Activated B cell treated with CpG ODN at 0.5 μM for 24 hours (primary cell): ENCODE measurements around the gene CDKN3. TPM values are rescaled to one million over a fixed set of nuclear protein-coding genes. Genes with fewer than 3 reads are reported as not detected.
"Not testable (repeated sequence)": the region's sequence is repeated elsewhere in the genome, so short reads cannot be mapped to it uniquely, and the experiment has no call there.

Experiments used
- ATAC-seq: fragments of 200-7000 bp; cut with Tn5 transposase; one replicate; pipeline ENCODE4 v1.10.0; 2021; ENCODE audit warnings: low read depth, mild to moderate bottlenecking, moderate library complexity
- CTCF ChIA-PET: fragments of 350-600 bp; sonication (Branson Sonifier 250); formaldehyde crosslinking; loops from one replicate; lab custom pipeline; 2021; ENCODE audit warnings: antibody characterized with exemption; lab: Charles Lee
- POLR2A ChIA-PET: fragments of 350-600 bp; sonication (Branson Sonifier 250); formaldehyde crosslinking; loops from one replicate; lab custom pipeline; 2021; ENCODE audit warnings: antibody characterized with exemption; lab: Charles Lee
- DNase-seq: peaks from one replicate; pipeline ENCODE4 v3.0.0; 2022
- H3K27ac Mint-ChIP-seq: one replicate; pipeline ENCODE4 v1.8.0; 2020; ENCODE audit warnings: mixed read lengths
- H3K27me3 Mint-ChIP-seq: one replicate; pipeline ENCODE4 v1.8.0; 2021; ENCODE audit warnings: mixed read lengths
- H3K36me3 Mint-ChIP-seq: one replicate; pipeline ENCODE4 v1.8.0; 2021; ENCODE audit warnings: low read depth, mixed read lengths
- H3K4me1 Mint-ChIP-seq: one replicate; pipeline ENCODE4 v1.8.0; 2021; ENCODE audit warnings: mixed read lengths
- H3K4me3 Mint-ChIP-seq: one replicate; pipeline ENCODE4 v1.8.0; 2020; ENCODE audit warnings: mild to moderate bottlenecking, mixed read lengths
- H3K9me3 Mint-ChIP-seq: one replicate; pipeline ENCODE4 v1.8.0; 2020; ENCODE audit warnings: mixed read lengths
- CTCF ChIP-seq: fragments of 200-600 bp; IDR thresholded peaks from one replicate; pipeline ENCODE4 v1.8.0; 2022; ENCODE audit warnings: antibody characterized with exemption, mild to moderate bottlenecking
- intact Hi-C: fragments of 100-400 bp; cut with micrococcal nuclease; formaldehyde crosslinking; loops from one replicate; pipeline ENCODE4 v1.15.1; 2024
- total RNA-seq: library from RNA; stranded (reverse); gene quantifications from 2 replicates; pipeline ENCODE4 v1.2.3, GENCODE V29; 2022

Gene CDKN3
- total RNA-seq, 1 donor from 2014 or later: 0.91 TPM

DNA sequence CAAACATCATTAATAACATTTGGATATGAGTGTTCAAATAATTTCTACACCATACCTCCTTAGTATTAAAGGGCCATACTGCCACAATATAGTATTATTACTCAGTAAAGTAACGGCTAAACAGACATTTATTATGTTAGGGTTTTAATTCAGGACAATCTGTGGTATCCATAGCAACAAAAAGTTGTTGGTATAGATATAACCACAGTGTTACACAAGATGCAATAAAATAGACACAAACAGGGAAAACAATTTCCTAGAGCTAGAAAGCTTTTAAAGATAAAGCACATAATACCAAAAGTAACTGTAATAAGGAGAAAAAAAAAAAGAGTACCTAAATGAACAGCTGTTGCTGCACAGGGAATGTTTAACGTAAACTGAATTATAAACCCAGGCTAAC is 28.3 kb downstream of the CDKN3 start:
- no peaks in the 10 kb centered on the region for H3K9me3 Mint-ChIP-seq
- H3K4me1 Mint-ChIP-seq: peaks cover 4% of the 10 kb centered on the region
- no peak for TF ChIP-seq CTCF
- intact Hi-C loops: no loop called here
- CTCF ChIA-PET: no interaction called here
- POLR2A ChIA-PET: interaction anchor here (0.6 kb wide), 1 partner anchor 52 kb away, joined by 3 read pairs; no protein-coding TSS in a partner anchor
- peaks cover 54% of the 10 kb centered on the region for H3K36me3 Mint-ChIP-seq
- ATAC-seq (no peak), DNase-seq (no peak)
- H3K27me3 Mint-ChIP-seq: no peaks in the 10 kb centered on the region
- H3K4me3 Mint-ChIP-seq: no peak overlapping the region
- H3K27ac Mint-ChIP-seq: no peak overlapping the region

DNA sequence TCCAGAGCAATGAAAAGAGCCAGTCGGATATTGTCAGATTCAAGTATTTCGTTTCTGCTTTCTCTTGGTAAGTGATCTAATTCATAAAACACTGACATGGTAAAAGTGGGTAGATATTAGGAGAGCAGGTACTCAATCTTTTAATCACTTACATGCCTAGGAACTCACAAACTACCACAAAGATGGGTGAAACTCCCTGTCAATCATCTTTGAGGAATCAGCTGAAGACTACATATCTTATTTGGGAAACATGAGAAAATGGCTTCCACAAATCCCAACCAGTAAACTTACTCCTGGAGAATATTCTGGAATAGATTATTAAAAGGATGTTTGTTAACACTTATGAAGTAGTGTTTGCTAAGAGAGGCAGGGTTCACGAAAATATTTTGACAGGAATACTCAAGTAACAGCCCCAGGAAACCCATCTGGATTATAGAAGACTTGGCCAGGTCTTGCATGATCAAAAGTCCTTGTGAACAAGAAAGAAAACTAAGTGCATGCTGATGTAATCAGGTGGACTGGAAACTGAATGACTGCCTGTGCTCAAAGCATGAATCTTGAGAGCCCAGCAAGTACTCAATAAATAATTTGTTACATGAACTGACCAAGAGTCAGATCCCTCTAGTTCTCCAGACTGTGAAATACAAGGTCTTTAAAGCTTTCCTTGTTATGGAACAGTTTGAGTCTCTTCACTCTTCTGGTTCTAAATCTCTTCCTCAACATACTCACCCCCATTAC is 28.9 kb downstream of the CDKN3 start:
- Mint-ChIP-seq H3K4me3 (no peak overlapping the region), H3K9me3 (no peaks in the 10 kb centered on the region), H3K27ac (no peak overlapping the region), H3K27me3 (no peaks in the 10 kb centered on the region), H3K4me1 (peaks cover under 1% of the 10 kb centered on the region), H3K36me3 (peaks cover 60% of the 10 kb centered on the region)
- ChIA-PET POLR2A (interaction anchor here (0.6 kb wide), 1 partner anchor 52 kb away, joined by 3 read pairs; no protein-coding TSS in a partner anchor), CTCF (no interaction called here)
- ATAC-seq (no peak), DNase-seq (no peak)
- no peak for TF ChIP-seq CTCF
- intact Hi-C loops: no loop called here

DNA sequence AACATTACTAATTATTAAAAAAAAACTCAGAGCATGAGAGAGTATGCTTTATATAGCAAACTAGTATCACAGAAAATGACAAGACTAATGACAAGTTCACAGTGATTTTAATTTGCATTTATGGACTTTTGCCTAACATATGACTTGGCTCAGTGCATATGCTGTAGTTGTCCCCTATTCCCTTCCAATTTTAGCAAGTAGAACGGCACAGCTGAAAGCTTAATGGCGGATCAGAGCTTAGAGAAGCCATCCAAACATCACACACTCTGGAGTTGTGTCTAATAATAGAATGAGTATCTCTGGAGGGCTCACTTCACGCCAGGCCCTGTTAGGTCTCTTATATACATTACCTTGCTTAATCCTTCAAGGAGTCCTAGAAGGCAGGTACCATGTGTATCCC is 31.1 kb downstream of the CDKN3 start:
- Mint-ChIP-seq H3K4me3 (no peak overlapping the region), H3K27me3 (no peaks in the 10 kb centered on the region)
- POLR2A ChIA-PET: no interaction called here

GRCh38 chr14:54428527-54428926 is 31.7 kb downstream of the CDKN3 start:
- intact Hi-C loops: no loop called here
- ATAC-seq (no peak), DNase-seq (no peak)
- Mint-ChIP-seq H3K27me3 (no peaks in the 10 kb centered on the region), H3K9me3 (no peaks in the 10 kb centered on the region), H3K4me1 (peaks cover 1% of the 10 kb centered on the region), H3K36me3 (peaks cover 82% of the 10 kb centered on the region), H3K27ac (no peak overlapping the region), H3K4me3 (no peak overlapping the region)
- ChIA-PET CTCF (no interaction called here), POLR2A (no interaction called here)
- no peak for TF ChIP-seq CTCF

More for the DNA sequence above, 31.1 kb downstream of the CDKN3 start:
- DNase-seq: no peak
- Mint-ChIP-seq H3K9me3 (no peaks in the 10 kb centered on the region), H3K36me3 (peaks cover 77% of the 10 kb centered on the region), H3K4me1 (peaks cover 1% of the 10 kb centered on the region), H3K27ac (no peak overlapping the region)
- no peak for ATAC-seq
- CTCF ChIA-PET: no interaction called here
- intact Hi-C loops: no loop called here
- TF ChIP-seq CTCF: no peak

GRCh38 chr14:54435500-54435981 is 38.7 kb downstream of the CDKN3 start:
- CTCF ChIA-PET: interaction anchor here (1.2 to 1.6 kb wide), 2 partner anchors 11 to 128 kb away, joined by 3 read pairs; no protein-coding TSS in a partner anchor
- POLR2A ChIA-PET: interaction anchor here (0.6 to 1.5 kb wide), 4 partner anchors 39 to 74 kb away, joined by 3 to 4 read pairs (median 3); partner anchors contain the start of genes CDKN3, CGRRF1 and GMFB

GRCh38 chr14:54437954-54438353 is 41.1 kb downstream of the CDKN3 start:
- H3K9me3 Mint-ChIP-seq, ATAC-seq, CTCF ChIA-PET, H3K4me3 Mint-ChIP-seq, POLR2A ChIA-PET, DNase-seq, H3K27me3 Mint-ChIP-seq: not testable (repeated sequence)
- H3K27ac Mint-ChIP-seq: peak overlapping the region; percentile 41
- intact Hi-C loops: loop anchor here (1.0 kb wide), 1 partner anchor 42 kb away; no protein-coding TSS in a partner anchor
- H3K4me1 Mint-ChIP-seq: peaks cover 72% of the 10 kb centered on the region
- peaks cover 26% of the 10 kb centered on the region for H3K36me3 Mint-ChIP-seq

More at GRCh38 chr14:54435500-54435981, 38.7 kb downstream of the CDKN3 start:
- Mint-ChIP-seq H3K9me3 (no peaks in the 10 kb centered on the region), H3K4me3 (peak overlapping the region; percentile 42), H3K27me3 (no peaks in the 10 kb centered on the region), H3K4me1 (peaks cover 64% of the 10 kb centered on the region), H3K27ac (peak overlapping the region; percentile 51), H3K36me3 (peaks cover 45% of the 10 kb centered on the region)
- ATAC-seq (peak; percentile 64), DNase-seq (no peak)
- no peak for TF ChIP-seq CTCF
- intact Hi-C loops: no loop called here
